HAP-1 (cell line): ENCODE measurements around the gene KRTAP10-2.
A peak's percentile ranks its signal among the peaks of the same experiment; 100 is the strongest.

Source experiments
- DNase-seq, 2 experiments: peaks; one replicate each; pipeline ENCODE4 v3.0.0-alpha.2; 2016 to 2020; ENCODE audit warnings: low spot score in 2 of 2
- H3K27me3 ChIP-seq: fragments of 250-450 bp; sonication (Bioruptor Pico); 2 replicates; pipeline ENCODE4 v1.5.1; 2020; ENCODE audit warnings: low read depth, mild to moderate bottlenecking, moderate library complexity
- H3K36me3 ChIP-seq: fragments of 250-450 bp; sonication (Bioruptor Pico); replicated peaks from 2 replicates; pipeline ENCODE4 v1.5.1; 2020; ENCODE audit warnings: mild to moderate bottlenecking
- H3K4me1 ChIP-seq: fragments of 250-450 bp; sonication (Bioruptor Pico); 2 replicates; pipeline ENCODE4 v1.5.1; 2020; ENCODE audit warnings: mild to moderate bottlenecking
- H3K4me3 ChIP-seq: fragments of 250-450 bp; sonication (Bioruptor Pico); 2 replicates; pipeline ENCODE4 v1.5.1; 2020; ENCODE audit warnings: mild to moderate bottlenecking, moderate library complexity
- H3K9me3 ChIP-seq: fragments of 250-450 bp; sonication (Bioruptor Pico); 2 replicates; pipeline ENCODE4 v1.5.1; 2020; ENCODE audit warnings: mild to moderate bottlenecking, moderate library complexity
- in situ Hi-C: fragments of 300-500 bp; cut with MboI; formaldehyde crosslinking; loops from 3 replicates; pipeline ENCODE4 v1.14.3; 2020; ENCODE audit warnings: low sequenced_read_pairs, inconsistent platforms, mixed read lengths

KRTAP10-2 gene

DNA sequence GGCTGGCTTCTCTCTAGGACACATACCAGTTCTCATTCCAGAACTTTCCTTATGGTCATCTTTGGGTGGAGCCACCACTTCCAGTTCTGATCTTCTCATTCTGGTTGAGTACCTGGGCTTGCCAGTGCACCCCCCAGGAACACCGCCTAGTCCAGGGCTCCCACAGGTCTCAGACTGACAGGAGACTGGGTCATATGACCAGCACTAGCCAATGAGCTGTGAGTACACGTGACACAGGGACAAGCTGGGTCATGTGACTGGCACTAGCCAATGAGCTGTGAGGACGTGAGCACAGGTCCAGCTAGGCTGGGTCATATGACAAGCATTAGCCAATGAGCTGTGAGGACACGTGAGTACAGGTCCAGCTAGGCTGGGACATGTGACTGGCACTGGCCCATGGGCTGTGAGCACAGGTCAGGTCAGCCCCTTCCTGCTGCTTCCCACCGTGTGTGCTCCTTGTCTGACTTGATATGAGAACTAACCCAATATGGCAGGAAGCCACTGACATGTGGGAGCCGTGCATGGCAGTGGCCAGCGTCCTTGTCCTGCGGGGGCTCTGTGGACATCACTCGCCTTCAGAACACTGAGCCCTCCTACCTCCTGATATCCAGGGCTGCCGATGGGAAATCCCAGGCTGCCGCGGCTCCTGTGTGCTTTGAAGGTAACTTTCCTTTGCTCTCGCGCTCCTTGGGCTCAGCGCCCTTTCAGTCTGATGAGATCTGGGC, 34.0 kb downstream of the KRTAP10-2 start:
- Histone ChIP-seq H3K27me3 (no peaks in the 10 kb centered on the region), H3K4me3 (no peak overlapping the region), H3K4me1 (no peaks in the 10 kb centered on the region), H3K9me3 (no peaks in the 10 kb centered on the region), H3K36me3 (no peaks in the 10 kb centered on the region)
- in situ Hi-C loops = no loop called here
- peak in 1 of 2 experiments; percentile 64 for DNase-seq

DNA sequence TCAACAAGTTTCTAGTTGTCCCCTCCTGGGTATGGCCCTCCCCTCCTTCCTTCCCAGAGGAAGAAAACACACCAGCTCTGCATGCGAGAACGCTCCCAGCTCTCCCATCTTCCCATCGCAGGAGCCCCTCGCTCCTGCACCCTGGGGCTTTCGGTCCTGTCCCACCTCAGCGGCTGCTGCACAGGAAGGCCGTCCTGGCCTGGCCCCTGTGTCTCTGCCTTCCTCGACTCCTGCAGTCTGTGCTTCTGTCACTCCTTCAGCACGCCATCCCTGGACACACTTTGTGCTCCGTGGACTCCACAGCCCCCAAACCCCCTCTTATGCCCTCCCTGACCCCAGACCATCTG, 34.5 kb downstream of the KRTAP10-2 start:
- no peaks in the 10 kb centered on the region for H3K27me3 ChIP-seq
- no peak overlapping the region for H3K4me3 ChIP-seq
- H3K9me3 ChIP-seq = no peaks in the 10 kb centered on the region
- DNase-seq = no peak
- H3K36me3 ChIP-seq = no peaks in the 10 kb centered on the region
- in situ Hi-C loops = no loop called here
- H3K4me1 ChIP-seq = no peaks in the 10 kb centered on the region

DNA sequence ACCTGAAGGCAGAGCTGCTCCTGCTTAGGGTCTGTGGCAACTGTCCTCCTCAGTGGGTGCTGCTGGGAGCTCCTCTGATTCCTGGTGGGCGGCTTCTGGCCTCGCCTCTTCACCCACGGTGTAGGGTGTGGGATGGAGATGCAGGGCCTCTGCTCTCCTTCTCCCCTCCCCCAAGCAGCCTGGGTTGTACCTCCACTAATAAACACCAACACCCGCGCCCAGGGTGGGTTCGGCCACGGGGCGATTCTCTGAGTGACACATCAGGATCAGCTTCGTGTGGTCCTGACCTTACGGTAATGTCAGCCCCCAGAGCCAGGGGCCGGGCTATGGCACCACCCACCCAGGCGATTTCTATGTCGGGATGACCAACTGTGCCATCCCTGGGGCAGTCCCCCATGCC, 35.0 kb downstream of the KRTAP10-2 start:
- H3K27me3 ChIP-seq = no peaks in the 10 kb centered on the region
- H3K9me3 ChIP-seq = no peaks in the 10 kb centered on the region
- no peaks in the 10 kb centered on the region for H3K4me1 ChIP-seq
- H3K36me3 ChIP-seq = no peaks in the 10 kb centered on the region
- in situ Hi-C loops = no loop called here
- H3K4me3 ChIP-seq = no peak overlapping the region
- DNase-seq = no peak

DNA sequence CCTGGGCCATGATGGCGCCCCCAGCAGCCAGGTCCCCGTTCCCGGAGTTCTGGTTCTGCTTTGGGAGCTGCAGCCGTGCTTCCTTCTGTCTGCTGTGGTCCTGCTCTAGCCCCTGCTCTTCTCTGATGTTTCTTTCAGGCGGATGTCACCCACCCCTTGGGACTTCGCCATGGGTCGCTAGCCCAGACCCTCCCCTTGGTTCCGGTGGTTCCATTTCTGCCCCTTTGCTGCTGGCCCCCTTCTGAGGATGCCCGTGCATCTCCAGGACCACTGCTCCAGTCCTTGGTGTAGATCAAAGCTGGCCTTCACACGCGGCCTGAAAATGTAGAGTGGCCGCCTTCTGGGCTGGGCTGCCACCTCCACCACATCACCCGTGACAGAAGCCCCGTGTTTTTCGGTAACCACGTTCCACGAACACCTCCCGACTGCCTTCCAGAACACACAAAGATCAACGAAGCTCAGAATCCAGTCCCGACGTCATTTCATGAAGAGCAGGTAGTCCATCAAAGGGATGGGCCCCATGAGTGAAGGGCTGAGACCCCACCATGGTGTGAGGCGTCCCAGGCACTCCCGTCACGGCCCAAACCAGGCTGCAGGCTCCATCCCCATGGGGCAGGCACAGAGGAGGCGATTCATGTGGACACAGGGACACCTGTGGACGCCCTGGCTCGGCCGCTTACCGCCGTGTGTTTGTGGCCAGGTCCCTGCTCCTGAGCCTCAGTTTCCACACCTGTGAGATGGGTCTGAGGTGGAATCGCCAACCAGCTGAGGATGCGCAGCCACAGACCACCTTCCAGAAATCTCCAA, 35.7 kb downstream of the KRTAP10-2 start:
- no peaks in the 10 kb centered on the region for H3K9me3 ChIP-seq
- no peak for DNase-seq
- no peaks in the 10 kb centered on the region for H3K4me1 ChIP-seq
- no peak overlapping the region for H3K4me3 ChIP-seq
- in situ Hi-C loops = no loop called here
- no peaks in the 10 kb centered on the region for H3K36me3 ChIP-seq
- no peaks in the 10 kb centered on the region for H3K27me3 ChIP-seq

DNA sequence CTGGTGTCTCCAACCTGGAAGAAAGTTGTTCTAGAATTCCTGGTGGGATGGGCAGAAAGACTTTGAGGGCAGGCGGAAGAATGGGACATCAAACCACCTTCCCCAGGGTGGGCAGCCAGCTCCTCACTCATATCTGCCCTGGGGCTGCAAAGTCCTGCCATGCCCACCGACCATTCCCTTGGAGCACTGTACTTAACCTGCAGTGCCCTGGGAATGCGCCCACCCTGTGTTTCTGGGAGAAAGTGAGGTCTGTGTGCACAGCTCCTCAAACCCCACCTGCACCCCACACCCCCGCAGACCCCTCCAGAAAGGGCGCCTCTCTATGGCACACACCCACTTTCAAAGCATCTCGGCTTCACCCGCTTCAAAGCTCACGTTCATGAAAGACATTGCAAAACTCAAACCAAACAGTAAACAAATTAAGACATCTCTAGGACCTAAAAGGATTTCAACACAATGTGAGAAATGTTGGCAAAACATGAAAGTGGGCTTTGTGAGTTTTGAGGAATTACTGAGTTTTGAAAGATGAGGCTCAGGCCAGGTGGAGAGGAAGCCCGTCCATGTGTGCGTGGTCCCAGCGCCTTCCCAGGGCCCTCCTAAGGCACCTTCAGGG, 36.5 kb downstream of the KRTAP10-2 start:
- no peaks in the 10 kb centered on the region for H3K4me1 ChIP-seq
- H3K27me3 ChIP-seq = no peaks in the 10 kb centered on the region
- H3K9me3 ChIP-seq = no peaks in the 10 kb centered on the region
- H3K4me3 ChIP-seq = no peak overlapping the region
- in situ Hi-C loops = no loop called here
- H3K36me3 ChIP-seq = no peaks in the 10 kb centered on the region
- DNase-seq = no peak

DNA sequence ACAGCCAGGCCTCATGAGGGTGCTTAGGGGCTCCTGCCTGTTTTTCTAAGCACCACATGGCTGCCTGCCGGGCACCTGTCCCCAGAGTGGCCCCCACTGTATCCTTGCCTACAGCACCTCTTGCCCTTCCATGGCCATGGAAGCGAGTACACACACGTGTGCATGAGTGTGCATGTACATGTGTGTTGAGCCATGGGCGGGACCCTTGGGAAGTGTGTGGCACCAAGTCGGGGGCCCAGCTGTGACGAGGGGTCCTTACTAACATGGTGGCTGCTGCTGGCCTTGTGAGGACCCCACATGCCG, 37.1 kb downstream of the KRTAP10-2 start:
- no peak overlapping the region for H3K4me3 ChIP-seq
- DNase-seq = no peak
- H3K9me3 ChIP-seq = no peaks in the 10 kb centered on the region
- H3K4me1 ChIP-seq = no peaks in the 10 kb centered on the region
- no peaks in the 10 kb centered on the region for H3K27me3 ChIP-seq
- in situ Hi-C loops = no loop called here
- no peaks in the 10 kb centered on the region for H3K36me3 ChIP-seq

DNA sequence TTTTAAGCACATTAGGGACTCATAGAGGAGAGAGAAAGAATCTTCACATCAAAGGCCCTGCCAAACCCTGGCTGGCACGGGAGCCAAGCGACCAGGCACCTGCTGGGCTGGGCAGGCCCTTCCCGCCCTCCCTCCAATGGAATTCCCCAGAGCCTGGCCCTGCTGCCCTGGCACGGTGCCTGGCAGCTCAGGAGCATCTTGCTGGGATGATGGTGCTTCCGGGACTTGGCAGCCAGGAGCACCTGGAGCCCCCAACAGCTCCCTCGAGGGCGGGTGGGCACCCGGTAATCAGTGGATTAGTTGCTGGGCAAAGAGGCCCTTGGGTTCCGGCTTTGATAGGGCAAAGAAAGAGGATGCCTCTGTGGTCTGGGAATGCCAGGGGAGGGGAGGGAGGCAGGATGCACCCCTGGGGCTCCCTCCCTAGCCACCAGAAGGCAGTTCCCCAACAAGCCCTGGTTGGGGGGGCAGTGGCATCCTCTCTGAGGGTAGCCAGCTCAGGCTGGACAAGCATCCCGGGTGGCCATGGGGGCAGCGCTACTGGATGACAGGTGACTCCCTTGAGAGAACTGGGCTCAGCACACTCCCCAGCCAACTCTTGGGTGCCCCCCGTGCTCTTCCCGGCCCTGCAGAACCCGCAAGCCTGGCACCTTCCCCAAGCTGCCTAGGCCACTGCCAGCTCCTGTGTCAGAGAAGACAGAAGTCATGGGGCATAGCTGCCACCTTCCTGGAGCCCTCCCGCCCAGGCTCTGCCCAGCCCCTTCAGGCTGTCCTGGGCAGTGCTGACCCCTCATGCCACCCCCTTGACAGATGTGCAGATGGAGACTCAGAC, 37.7 kb downstream of the KRTAP10-2 start:
- H3K36me3 ChIP-seq = no peaks in the 10 kb centered on the region
- H3K4me3 ChIP-seq = no peak overlapping the region
- DNase-seq = no peak
- H3K27me3 ChIP-seq = no peaks in the 10 kb centered on the region
- no peaks in the 10 kb centered on the region for H3K4me1 ChIP-seq
- H3K9me3 ChIP-seq = no peaks in the 10 kb centered on the region
- in situ Hi-C loops = no loop called here

DNA sequence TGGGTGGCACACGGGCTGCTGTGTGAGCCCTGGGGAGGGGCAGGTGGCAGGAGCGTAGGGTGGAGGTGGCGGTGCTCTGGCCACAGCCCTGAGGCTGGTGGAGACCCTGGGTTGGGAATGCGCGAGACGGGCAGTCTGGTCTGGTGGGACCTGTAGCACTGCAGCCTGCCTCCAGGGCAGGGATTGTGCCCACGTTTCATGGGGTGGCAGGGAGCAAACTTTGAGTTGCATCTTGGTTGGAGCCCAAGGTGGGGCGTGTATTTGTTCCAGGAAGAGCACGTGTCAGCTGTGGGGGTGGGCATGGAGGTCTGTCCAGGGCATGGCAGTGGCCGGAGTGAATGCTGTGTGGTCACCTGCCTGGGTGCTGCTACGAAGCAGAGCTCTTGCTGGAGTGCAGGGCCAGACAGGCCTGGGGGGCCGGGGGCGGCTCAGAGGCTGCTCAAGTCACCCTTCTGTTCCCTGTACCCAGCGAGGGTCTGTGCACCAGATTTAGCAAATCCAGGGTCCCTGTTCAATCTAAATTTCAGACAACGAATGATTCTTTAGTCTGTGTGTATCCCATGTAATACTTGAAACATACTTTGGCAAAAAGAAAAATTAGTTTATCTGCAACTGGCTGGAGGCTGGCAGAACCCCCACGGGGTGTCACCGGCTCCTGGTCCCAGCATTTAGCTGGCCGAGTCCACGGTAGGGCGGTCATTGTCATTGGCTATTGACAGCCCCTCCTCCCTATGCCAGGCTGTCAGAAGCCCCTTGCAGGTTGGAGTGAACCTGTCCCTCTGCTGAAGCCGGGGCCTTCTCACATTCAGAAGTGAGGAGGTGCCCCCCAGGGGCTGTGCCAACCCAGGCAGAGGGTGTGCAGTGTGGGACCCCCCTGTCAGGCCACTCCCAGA, 38.6 kb downstream of the KRTAP10-2 start:
- no peaks in the 10 kb centered on the region for H3K9me3 ChIP-seq
- no peaks in the 10 kb centered on the region for H3K27me3 ChIP-seq

DNA sequence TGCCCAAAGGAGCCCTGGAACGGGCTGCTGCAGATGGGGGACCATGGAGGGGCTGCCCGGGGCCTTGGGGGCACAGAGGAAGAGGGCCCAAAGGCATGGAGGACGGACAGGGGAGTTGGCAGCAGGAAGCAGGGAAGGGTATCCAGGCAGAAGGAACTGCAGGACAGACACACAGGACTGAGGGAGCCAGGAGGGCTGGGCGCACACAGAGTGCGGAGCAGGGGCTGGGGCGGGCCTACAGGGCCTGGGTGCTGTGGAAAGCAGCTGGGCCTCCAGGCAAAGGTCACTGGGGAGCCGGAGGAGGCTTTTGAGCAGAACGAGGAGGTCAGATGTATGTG, 39.4 kb downstream of the KRTAP10-2 start:
- DNase-seq = no peak
- Histone ChIP-seq H3K36me3 (no peaks in the 10 kb centered on the region), H3K27me3 (no peaks in the 10 kb centered on the region; the same call in 1 of the 2 replicates), H3K4me1 (no peaks in the 10 kb centered on the region), H3K4me3 (no peak overlapping the region), H3K9me3 (no peaks in the 10 kb centered on the region)
- in situ Hi-C loops = no loop called here

More for the DNA sequence above, 38.6 kb downstream of the KRTAP10-2 start:
- in situ Hi-C loops = no loop called here
- DNase-seq = no peak
- Histone ChIP-seq H3K4me3 (no peak overlapping the region), H3K36me3 (no peaks in the 10 kb centered on the region), H3K4me1 (no peaks in the 10 kb centered on the region)

DNA sequence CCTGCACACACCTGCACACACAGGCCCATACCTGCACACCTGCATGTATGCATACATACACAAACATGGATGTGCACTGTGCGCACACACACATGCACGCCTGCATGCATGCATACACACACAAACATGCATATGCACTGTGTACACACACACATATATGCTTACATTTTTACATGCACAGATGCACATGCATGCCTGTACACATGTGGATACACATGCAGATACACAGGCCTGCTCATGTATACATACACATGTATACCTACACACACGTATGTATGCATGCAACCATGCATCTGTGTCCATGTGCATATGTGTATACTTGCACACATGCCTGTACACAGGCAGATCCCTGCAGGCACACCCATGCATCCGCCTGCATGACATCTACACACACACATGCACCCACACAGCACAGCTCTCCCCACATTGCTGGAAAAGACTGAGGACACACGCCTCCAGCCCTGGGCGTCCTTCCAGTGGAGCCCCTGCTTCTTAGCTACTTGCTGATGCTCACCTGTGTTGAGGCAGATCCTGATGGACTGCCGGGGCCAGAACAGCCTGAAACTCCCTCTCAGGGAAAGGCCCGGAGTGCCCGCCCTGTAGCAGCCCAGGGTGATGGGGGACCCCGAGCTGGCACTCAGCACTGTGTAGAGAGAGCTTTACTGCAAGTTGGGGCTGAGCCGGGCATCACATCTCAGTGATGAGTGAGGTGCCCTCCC, 39.9 kb downstream of the KRTAP10-2 start:
- H3K27me3 ChIP-seq = no peaks in the 10 kb centered on the region; the same call in 1 of the 2 replicates
- no peaks in the 10 kb centered on the region for H3K36me3 ChIP-seq
- H3K4me1 ChIP-seq = no peaks in the 10 kb centered on the region
- H3K4me3 ChIP-seq = no peak overlapping the region
- DNase-seq = no peak
- no peaks in the 10 kb centered on the region for H3K9me3 ChIP-seq
- in situ Hi-C loops = no loop called here

DNA sequence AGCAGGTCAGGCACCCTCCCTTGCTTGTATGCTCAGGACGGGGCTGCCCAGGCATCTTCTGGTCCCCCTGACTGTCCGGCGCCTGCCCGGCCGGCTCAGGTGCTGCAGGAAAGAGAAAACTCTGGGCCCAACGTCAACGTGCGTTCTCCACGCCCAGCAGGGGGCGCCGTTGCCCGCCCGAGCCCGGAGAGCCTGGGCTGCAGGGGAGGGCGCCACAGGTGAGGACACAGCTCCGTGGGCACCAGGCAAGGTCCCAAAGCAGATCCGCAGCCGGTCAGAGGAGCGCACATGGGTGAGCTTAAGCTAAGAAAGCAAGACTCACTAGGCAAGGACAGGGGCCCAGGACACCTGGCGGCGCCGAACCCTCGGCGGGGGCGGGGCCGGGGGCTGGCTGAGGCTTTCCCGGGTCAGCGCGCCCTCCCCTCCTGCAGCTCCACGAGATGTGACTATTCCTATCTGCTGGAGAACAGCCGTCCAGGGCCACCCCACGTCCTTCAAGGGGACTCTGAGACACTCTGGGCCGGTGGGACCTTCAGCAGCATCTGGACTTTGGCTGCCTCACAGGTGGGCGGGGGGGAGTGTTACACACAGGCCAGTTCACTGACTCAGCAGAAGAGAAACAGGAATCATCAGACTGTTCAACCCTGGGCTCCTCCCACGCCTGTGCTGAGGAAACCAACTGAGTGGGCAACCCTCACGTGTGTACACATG, 40.6 kb downstream of the KRTAP10-2 start:
- Histone ChIP-seq H3K27me3 (no peaks in the 10 kb centered on the region; the same call in 1 of the 2 replicates), H3K4me3 (peak overlapping the region; percentile 18), H3K4me1 (no peaks in the 10 kb centered on the region), H3K9me3 (no peaks in the 10 kb centered on the region), H3K36me3 (no peaks in the 10 kb centered on the region)
- peak; percentile 26 to 81 for DNase-seq
- in situ Hi-C loops = no loop called here

DNA sequence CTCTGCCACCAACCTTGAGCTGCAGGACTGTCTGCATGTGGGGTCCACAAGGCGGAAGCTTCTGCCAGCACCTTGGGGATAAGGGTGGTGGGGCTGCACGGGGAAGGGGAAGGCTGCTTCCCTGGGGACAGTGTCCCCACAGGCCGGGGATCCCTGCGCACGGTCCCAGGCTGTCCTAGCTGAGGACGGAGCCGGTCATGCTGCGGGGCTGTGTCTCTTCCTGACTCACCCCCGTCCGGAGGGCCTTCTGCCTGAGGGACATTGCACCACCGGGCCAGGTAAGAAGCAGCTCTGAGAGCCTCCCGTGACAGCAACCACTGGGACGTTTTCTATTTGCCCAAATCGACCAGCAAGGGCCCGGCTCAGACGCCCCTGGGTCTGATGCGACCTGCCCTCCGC, 41.2 kb downstream of the KRTAP10-2 start:
- H3K4me3 ChIP-seq = no peak overlapping the region
- DNase-seq = no peak
- H3K4me1 ChIP-seq = no peaks in the 10 kb centered on the region
- H3K27me3 ChIP-seq = no peaks in the 10 kb centered on the region; the same call in 1 of the 2 replicates
- in situ Hi-C loops = no loop called here
- H3K9me3 ChIP-seq = no peaks in the 10 kb centered on the region
- no peaks in the 10 kb centered on the region for H3K36me3 ChIP-seq
